NCI-H345 treated with DMSO at 0.1 percent for 48 hours (cell line): ENCODE data around the gene C11orf68.
"Not testable (repeated sequence)": the region's sequence is repeated elsewhere in the genome, so short reads cannot be mapped to it uniquely, and the experiment has no call there.

Source experiments
- DNase-seq: peaks from one replicate; lab custom pipeline; 2025; ENCODE audit not compliant: unreplicated experiment; lab: John Stamatoyannopoulos, UW

The C11orf68 gene

GRCh38 chr11:65918211-65919140, at the start of gene C11orf68:
Gene C11orf68, minus strand, starts transcription at chr11:65919062. Its CDS starts 31 bp downstream, at chr11:65919031.
- no peak for DNase-seq

- no peak for DNase-seq
Observed at GRCh38 chr11:65967329-65967934, 48.6 kb upstream of the C11orf68 start.

- DNase-seq: no peak
Observed at GRCh38 chr11:65965986-65966762, 47.3 kb upstream of the C11orf68 start.

GRCh38 chr11:65964906-65965305, 46.0 kb upstream of the C11orf68 start:
- DNase-seq: no peak

GRCh38 chr11:65962141-65962564, 43.3 kb upstream of the C11orf68 start:
- no peak for DNase-seq

- DNase-seq: peak; percentile 95
Observed at GRCh38 chr11:65961267-65962140, 42.6 kb upstream of the C11orf68 start, which contains the start of gene SART1. Gene SART1, plus strand, starts transcription at chr11:65961734. Its CDS starts 47 bp downstream, at chr11:65961781.

- DNase-seq: no peak
Observed at GRCh38 chr11:65960824-65961266, 42.0 kb upstream of the C11orf68 start.

- no peak for DNase-seq
Observed at GRCh38 chr11:65958774-65959420, 40.0 kb upstream of the C11orf68 start.

- no peak for DNase-seq
Observed at GRCh38 chr11:65958291-65958690, 39.4 kb upstream of the C11orf68 start.

GRCh38 chr11:65954771-65955170, 35.9 kb upstream of the C11orf68 start:
- no peak for DNase-seq

- DNase-seq: no peak
Observed at GRCh38 chr11:65953471-65953870, 34.6 kb upstream of the C11orf68 start.

GRCh38 chr11:65952052-65952521, 33.2 kb upstream of the C11orf68 start:
- no peak for DNase-seq

GRCh38 chr11:65951641-65952040, 32.8 kb upstream of the C11orf68 start:
- DNase-seq: not testable (repeated sequence)

- not testable (repeated sequence) for DNase-seq
Observed at GRCh38 chr11:65950711-65951110, 31.8 kb upstream of the C11orf68 start.

- no peak for DNase-seq
Observed at GRCh38 chr11:65947603-65948125, 28.8 kb upstream of the C11orf68 start.

GRCh38 chr11:65947133-65947532, 28.3 kb upstream of the C11orf68 start:
- no peak for DNase-seq

- DNase-seq: no peak
Observed at GRCh38 chr11:65946655-65947054, 27.8 kb upstream of the C11orf68 start.

GRCh38 chr11:65945941-65946558, 27.2 kb upstream of the C11orf68 start:
- DNase-seq: no peak

GRCh38 chr11:65945430-65945911, 26.6 kb upstream of the C11orf68 start, which contains the start of gene TSGA10IP:
Gene TSGA10IP, plus strand, starts transcription at chr11:65945480. Its CDS starts 196 bp downstream, at chr11:65945676.
- DNase-seq: no peak
